Skin of body (tissue), 2 donors: ENCODE measurements around the gene NFATC1. TPM values are rescaled to one million over a fixed set of nuclear protein-coding genes. Genes with fewer than 3 reads are reported as not detected.
"Not testable (repeated sequence)": the region's sequence is repeated elsewhere in the genome, so short reads cannot be mapped to it uniquely, and the experiment has no call there.

Source experiments
- DNase-seq: peaks from one replicate; lab custom pipeline; 2025; lab: John Stamatoyannopoulos, UW
- total RNA-seq: library from RNA; depleted of rRNA; stranded (reverse); fragments of >200 nt; gene quantifications from one replicate; pipeline ENCODE4 v1.2.3, GENCODE V29; 2014

The NFATC1 gene
- total RNA-seq, 1 donor from 2014 or later, result 18.7 TPM

DNA sequence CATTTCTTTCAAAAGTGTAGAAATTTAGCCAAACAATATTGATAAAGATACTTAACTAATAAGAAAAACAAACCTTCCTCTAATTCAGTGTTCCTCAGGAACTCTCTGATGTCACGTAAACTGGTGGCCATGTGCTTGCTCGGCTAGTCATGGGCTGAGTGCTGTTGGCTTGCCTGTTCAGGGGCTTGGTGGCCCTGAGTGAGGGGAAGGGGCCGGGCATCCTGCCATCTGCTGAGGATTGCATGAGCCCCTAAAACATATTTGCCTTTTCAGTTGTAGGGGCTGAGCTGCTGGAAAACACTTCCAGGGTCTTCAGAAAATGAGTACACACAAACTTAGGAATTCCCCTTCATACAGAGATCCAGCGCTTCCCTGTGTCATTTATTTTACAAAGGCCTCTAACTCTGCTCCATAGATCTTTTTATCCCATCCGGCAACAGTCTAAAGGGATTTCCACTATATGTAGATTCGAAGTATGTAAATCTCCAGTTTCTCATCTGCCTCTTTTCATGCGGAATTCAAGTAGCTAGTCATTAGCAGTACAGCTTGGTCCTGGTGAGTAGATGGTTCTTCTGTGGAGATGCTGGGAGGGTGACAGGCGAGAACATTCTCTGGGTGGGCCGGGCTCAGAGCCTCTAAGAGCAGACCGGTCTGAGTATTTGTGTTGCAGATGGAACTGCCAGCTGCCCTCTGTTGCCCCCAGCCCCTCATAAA, 20.1 kb upstream of the NFATC1 start:
- DNase-seq, result no peak

DNA sequence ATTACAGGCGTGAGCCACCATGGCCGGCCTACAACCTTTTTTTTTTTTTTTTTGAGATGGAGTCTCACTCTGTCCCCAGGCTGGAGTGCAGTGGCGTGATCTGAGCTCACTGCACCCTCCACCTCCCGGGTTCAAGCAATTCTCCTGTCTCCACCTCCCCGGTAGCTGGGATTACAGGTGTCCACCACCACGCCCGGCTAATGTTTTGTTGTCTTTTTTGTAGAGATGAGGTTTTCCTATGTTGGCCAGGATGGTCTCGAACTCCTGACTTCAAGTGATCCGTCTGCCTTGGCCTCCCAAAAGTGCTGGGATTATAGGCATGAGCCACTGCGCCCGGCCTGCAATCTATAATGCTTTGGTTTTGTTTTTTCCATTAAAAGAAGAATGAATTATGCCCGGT, 19.1 kb upstream of the NFATC1 start:
- DNase-seq, result not testable (repeated sequence)

DNA sequence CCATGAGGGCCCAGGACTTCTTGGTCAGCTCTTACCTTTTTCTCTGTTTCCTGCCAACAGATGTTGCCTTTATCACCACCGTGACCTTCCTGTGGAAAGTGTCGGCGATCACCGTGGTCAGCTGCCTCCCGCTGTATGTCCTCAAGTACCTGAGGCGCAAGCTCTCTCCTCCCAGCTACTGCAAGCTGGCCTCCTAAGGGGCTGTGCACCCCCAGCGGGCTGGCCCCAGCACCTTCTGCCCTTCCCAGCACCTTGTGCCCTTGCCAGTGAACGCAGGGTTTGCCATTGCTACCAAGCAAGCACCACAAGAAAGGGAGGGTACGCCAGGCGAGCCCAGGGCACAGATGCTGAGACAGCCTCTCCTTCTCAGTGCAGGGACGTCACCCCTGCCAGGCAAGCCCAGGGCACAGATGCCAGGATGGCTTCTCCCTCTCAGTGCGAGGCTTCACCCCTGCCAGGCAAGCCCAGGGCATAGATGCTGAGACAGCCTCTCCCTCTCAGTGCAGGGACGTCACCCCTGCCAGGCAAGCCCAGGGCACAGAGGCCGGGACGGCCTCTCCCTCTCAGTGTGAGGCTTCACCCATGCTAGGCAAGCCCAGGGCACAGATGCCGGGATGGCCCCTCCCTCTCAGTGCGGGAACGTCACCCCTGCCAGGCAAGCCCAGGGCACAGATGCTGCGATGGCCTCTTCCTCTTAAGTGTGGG, 18.4 kb upstream of the NFATC1 start:
- no peak for DNase-seq

DNA sequence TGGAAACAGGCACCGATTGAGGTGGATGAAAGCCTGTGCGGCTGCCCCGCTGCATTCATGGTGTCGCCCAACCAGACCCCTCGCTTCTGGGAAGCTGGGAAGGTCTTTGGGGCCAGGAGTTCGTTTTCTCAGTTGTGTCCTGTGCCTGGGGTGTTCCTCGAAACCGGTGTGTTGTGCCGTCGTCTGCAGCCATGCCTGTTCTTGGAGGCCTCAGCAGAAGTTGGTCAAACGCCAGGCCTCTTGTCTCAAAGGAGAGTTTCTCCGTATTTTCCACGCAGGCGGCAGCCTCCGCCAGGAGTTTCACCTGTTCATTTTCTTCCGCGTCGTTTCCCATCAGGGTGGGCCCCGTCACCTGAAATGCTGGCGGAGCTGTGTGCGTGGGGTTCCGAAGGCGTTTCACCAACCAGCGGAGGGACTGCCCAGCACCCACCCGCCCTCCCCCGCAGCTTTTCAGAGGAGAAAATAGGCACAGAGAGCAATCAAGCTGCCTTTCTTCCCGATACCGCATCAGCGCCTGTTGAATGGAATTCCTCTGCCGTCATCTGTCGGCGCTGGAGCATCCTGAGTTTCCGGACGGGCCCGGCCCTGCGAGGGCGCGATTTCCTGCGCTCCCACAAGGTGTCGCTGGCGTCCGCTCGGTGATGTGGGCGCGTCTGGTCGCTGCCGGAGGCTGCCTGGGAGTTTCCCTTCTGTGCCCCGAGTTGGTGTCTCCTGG, 17.0 kb upstream of the NFATC1 start:
- DNase-seq, result peak; percentile 83

- no peak for DNase-seq
Measured at GRCh38 chr18:79379251-79379905, 16.4 kb upstream of the NFATC1 start.

- no peak for DNase-seq
Measured at GRCh38 chr18:79379931-79380815, 15.6 kb upstream of the NFATC1 start.

GRCh38 chr18:79380816-79381806, 14.6 kb upstream of the NFATC1 start:
- peak; percentile 17 for DNase-seq

- DNase-seq, result no peak
Measured at GRCh38 chr18:79381811-79382311, 13.9 kb upstream of the NFATC1 start.

GRCh38 chr18:79382681-79383387, 12.9 kb upstream of the NFATC1 start:
- no peak for DNase-seq

GRCh38 chr18:79383388-79384056, 12.2 kb upstream of the NFATC1 start:
- DNase-seq, result no peak

DNA sequence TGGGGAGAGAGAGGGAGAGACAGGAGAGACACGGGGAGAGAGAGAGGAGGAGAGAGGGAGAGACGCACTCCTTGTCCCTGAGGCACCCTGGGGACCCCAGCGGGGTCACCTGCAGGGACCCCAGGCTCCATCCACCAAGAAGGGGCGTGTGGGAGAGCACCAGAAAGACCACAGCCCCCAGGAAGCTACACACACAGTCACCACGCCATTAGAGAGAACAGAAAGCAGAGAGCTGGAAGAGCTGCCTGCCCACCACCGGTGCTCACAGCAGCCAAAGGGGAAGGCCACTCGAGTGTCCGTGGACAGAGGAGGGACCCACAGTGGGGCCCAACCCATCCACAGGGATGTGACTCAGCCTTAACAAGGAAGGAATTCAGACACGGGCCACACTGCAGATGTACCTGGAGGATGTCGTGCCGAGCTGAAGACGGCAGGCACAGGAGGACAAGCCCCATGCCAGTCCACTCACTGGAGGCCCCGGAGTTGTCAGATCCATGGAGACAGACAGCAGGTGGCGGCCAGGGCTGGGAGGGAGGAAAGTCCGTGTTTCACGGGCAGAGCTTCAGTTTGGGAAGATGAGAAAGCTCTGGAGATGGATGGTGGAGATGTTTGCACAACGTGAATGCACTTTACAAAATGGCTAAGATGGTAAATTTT, 11.5 kb upstream of the NFATC1 start:
- no peak for DNase-seq

- DNase-seq, result no peak
Measured at GRCh38 chr18:79384834-79385233, 10.9 kb upstream of the NFATC1 start.

DNA sequence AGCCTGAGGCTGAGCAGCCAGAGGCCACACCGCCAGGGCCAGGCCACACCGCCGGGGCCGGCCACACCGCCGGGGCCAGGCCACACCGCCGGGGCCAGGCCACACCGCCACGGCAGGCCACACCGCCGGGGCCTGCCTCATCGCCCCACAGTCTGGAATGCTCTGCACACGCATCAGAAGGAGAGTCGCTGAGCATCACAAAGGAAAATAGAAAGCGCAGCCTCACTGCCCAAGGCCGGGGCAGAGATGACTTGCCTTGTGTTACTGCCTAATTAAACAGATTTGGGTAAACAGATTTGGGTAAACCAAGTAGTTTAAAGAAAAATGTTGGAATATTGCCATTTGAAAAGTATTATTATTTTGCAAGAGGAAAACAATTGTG, 10.4 kb upstream of the NFATC1 start:
- DNase-seq, result no peak

DNA sequence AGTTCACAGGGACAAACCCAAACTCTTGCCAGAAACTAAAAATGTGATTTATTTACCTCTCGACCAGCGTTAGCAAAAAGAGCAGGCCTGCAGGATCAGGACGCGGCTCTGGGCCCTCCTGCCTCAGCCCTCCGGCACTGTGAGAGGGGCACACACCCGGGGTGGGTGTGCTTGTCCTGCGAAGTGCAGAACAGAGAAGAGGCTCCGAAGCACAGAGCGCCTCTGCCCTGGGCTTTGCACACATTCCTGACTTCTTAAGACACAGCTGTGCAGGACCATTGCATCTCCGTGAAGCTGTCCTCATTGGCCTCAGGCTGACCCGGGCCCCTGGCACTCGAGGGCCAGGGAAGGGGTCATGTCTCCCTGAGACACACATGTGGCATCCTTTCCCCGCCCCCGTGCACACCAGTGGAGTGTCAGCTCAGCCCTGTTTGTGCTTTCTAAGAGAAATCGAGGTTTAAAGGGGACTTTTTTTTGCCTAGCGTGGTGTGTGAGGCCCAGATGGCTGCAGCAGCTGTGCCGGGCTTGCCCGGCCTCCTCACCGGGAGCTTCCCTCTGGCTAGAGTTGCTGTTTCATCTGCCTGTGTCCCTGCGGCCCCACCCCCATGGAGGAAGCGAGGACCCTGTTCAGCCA, 9.9 kb upstream of the NFATC1 start:
- no peak for DNase-seq

GRCh38 chr18:79386547-79386946, 9.2 kb upstream of the NFATC1 start:
- DNase-seq, result no peak

DNA sequence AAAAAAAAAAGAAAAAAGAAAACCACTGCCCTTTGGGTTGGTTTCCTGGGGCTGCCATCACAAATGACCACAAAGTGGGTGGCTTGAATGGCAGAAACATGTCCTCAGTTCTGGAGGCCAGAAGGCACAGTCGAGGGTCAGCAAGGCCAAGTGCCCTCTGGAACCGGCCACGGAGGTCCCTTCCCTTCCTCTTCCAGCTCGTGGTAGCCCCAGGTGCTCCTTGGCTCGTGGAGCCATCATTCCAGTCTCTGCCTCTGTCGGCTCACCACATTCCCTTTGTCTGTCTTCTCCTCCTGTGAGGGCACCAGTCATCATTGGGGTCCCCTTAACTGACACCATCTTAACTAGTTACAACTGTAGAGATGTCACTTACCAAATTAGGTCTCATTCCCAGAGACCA, 8.5 kb upstream of the NFATC1 start:
- no peak for DNase-seq

DNA sequence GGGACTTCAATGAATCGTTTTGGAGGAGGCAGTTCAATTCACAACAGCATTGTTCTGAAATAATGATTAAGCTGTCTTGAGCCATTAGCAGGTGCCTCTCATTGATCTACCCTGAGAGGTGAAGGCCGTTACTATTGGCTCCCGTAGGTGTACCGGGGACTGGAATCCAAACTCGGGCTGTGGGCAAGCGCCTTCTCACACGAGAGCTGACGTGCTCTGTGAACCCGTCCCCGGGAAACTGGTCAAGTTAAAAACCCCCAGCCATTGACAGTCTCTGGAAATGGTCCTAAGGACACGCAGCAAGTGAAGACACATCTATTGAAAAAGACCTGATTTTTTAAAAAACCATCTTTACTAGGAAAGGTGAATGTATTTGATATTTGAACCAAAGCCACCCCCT, 8.1 kb upstream of the NFATC1 start:
- no peak for DNase-seq
